ENCODE measurements around the gene ITGAD.

DNA sequence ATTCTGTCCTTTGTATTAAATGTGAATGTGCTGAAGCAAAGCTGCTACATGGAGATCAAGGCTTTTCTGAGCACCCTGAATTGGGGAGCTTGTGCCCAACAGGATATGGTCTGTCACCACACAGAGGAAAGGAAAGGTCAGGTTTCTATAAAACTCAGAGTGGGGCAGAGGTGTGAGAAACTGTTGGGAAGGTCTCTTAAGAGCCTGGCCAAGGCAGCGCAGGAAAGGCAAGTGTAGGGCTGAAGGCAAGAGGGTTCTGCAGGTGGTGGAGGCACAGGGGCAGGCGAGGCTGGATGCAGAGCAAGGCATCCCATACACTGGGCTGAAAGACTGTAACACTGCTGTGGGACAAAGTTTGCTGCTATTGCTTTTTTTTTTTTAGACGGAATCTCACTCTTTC is 26.9 kb downstream of the ITGAD start:
- no peak for TF ChIP-seq EZH2 (IDR thresholded peaks at IDR 0.05; ENCODE audit: insufficient read depth, low read length)
- TF ChIP-seq, protein P1, sequence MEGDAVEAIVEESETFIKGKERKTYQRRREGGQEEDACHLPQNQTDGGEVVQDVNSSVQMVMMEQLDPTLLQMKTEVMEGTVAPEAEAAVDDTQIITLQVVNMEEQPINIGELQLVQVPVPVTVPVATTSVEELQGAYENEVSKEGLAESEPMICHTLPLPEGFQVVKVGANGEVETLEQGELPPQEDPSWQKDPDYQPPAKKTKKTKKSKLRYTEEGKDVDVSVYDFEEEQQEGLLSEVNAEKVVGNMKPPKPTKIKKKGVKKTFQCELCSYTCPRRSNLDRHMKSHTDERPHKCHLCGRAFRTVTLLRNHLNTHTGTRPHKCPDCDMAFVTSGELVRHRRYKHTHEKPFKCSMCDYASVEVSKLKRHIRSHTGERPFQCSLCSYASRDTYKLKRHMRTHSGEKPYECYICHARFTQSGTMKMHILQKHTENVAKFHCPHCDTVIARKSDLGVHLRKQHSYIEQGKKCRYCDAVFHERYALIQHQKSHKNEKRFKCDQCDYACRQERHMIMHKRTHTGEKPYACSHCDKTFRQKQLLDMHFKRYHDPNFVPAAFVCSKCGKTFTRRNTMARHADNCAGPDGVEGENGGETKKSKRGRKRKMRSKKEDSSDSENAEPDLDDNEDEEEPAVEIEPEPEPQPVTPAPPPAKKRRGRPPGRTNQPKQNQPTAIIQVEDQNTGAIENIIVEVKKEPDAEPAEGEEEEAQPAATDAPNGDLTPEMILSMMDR (IDR thresholded peaks at IDR 0.05; ENCODE audit: insufficient read depth, low read depth, low read length): no peak

Data from astrocyte (in vitro differentiated cells and primary cell).